ENCODE data around the gene SLC16A10.

- TF ChIP-seq POLR2A (IDR thresholded peaks at IDR 0.05; ENCODE audit: low read length) = no peak
- TF ChIP-seq GATA1 (IDR thresholded peaks at IDR 0.05; ENCODE audit: low read depth, low read length) = no peak
Observed at GRCh38 chr6:111239461-111239860, 152.2 kb downstream of the SLC16A10 start.
